ENCODE results near the gene NLRP9.
"Not testable (repeated sequence)": the region's sequence is repeated elsewhere in the genome, so short reads cannot be mapped to it uniquely, and the experiment has no call there.

DNA sequence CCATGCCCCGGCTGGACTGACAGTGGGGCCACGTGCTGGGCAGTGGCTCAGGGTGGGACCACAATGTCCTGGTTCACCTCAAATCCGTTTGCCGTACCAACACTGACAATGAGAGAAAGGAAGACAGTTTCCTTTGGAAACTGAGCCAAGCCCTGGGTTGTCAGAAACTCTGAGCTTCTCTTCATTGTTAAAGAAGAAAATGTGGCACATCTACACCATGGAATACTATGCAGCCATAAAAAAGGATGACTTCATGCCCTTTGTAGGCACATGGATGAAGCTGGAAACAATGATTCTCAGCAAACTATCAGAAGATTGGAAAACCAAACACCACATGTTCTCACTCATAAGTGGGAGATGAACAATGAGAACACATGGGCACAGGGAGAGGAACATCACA lies 18.6 kb upstream of the NLRP9 start:
- TF ChIP-seq, protein P1, sequence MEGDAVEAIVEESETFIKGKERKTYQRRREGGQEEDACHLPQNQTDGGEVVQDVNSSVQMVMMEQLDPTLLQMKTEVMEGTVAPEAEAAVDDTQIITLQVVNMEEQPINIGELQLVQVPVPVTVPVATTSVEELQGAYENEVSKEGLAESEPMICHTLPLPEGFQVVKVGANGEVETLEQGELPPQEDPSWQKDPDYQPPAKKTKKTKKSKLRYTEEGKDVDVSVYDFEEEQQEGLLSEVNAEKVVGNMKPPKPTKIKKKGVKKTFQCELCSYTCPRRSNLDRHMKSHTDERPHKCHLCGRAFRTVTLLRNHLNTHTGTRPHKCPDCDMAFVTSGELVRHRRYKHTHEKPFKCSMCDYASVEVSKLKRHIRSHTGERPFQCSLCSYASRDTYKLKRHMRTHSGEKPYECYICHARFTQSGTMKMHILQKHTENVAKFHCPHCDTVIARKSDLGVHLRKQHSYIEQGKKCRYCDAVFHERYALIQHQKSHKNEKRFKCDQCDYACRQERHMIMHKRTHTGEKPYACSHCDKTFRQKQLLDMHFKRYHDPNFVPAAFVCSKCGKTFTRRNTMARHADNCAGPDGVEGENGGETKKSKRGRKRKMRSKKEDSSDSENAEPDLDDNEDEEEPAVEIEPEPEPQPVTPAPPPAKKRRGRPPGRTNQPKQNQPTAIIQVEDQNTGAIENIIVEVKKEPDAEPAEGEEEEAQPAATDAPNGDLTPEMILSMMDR (IDR thresholded peaks at IDR 0.05), result not testable (repeated sequence)
- not testable (repeated sequence) for TF ChIP-seq POLR2A (IDR thresholded peaks at IDR 0.05)

Measured in suprapubic skin (tissue), 3 donors.